ENCODE measurements around the gene STIL. TPM values are rescaled to one million over a fixed set of nuclear protein-coding genes. Genes with fewer than 3 reads are reported as not detected.
A peak's percentile ranks its signal among the peaks of the same experiment; 100 is the strongest.

Gene STIL
- polyA plus RNA-seq, 5 donors, result 5.8 to 14.4 (median 9.8) TPM

DNA sequence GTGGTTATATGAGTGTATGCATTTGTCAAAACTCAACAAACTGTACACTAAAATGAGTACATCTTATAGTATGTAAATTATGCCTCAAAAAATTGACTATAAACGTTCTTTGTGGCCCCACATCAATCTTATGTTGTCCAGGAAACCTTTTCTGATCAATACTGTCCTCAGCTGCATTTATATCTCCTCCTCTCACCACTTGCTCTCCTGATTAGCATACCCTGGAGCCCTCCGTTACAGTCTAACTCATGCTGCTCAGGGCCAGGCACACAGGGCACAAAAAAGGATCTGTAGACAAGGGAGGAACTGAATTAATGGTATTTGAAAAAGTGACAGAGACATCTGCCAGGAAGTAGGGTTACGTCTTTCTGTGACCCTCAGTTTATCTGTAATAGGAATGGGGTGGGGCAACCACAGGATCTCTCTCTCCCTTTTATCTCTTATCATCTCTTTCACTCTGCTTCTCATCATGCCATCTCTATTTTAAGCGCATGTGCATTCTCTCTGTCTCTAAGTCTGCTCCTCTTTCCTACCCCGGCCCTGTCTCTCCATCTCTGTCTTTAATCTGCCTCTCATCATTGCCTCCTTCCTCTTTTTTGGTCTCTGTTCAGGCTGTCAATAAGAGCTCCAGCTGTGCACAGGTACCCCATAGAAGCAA lies 74.9 kb downstream of the STIL start:
- DNase-seq, result no peak

DNA sequence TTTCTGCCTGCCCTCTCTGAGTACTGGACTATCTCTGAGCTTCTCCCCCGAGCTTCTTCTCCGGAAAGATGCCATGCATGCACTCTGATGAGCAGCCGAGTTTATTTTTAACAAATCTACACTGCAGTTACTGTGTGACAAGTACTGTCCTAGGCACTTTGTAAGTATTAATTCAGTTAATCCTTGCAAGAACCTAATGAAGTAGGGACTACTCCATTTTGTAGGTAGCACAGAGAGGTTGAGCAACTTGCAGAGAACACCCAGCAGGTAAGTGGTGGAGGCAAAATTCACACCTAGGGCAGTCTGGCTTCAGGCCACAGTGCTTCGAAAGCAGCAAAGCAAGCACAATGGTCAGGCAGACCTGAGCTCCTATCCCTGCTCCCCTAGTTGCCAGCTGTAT lies 78.1 kb downstream of the STIL start:
- DNase-seq, result no peak

DNA sequence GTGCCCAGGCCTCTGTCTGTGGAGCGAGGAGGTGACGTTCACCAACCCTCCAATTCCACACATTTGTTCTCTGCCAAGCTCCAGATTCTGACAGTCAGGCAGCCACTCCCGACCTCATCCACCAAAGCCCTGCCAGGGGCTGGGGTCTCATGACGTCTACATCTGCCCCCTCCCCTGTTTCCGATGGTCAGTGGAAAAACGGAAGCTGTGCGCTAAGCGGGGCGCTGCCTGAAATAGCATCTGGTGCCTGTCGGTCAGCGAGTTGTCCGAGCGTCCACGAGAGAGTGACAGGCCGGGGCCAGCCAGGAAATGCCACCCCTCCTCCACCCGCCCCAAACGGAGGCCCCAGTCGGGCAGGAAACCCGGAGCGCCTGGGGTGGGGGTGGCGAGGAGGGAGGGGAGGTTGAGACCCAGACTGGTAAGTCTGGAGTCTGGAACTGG lies 78.7 kb downstream of the STIL start:
- peak in 1 of 2 donors; percentile 42 for DNase-seq

DNA sequence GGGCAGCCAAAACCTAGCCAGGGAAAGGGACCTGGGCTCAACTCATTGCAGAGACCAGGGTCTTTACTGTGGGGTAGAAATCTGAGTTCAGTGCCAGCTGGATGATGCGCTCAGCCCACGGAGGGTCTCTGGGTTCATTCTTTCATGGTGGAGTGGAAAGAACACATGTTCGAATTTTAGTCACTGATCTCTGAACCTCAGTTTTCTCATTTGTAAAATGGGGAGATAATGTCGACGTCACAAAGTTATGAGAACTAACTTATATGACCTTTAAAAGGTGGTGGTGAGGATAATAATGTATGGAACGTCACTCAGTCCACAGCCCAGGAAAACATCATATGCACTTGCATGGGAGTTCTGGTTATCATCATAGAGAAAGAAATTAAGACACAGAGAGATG lies 80.8 kb downstream of the STIL start:
- no peak for DNase-seq

DNA sequence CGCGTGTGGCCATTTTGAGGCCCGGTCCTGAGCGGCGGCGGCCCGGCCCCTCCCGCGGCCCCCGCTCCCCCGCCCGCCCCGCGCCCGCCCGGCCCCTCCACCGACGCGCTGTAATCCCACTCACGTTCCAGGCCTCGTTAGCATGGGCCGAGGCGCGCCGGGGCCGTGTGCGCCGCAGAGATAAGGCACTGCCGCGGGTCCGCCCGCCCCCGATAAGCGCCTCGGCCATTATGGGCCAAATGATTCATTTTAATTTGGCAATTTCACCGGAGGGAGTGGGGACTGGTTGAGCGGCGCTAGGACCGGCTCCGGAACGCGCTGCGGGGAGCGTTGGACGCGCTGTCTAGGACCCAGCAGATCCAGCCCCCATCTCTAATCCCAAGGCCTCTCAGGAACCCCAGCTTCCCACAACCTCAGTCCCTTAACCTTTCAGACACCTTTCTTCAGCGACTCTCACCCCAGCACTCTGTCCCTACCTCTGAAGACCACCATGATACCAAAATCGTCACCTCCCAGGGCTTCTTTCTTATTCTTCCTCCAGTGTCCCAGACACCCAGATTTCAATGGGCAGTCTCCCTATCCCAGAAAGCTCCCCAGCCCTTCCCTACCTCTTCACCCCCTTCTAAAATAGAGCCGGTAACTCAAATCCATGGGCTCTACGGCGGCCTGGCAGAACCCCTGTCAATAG lies 81.6 kb downstream of the STIL start, which contains the start of gene TAL1:
Gene TAL1 (minus strand): TSS at position 39 of the 688 bp plus-strand sequence. CDS start 6,337 bp downstream, outside the sequence.
- DNase-seq, result no peak

DNA sequence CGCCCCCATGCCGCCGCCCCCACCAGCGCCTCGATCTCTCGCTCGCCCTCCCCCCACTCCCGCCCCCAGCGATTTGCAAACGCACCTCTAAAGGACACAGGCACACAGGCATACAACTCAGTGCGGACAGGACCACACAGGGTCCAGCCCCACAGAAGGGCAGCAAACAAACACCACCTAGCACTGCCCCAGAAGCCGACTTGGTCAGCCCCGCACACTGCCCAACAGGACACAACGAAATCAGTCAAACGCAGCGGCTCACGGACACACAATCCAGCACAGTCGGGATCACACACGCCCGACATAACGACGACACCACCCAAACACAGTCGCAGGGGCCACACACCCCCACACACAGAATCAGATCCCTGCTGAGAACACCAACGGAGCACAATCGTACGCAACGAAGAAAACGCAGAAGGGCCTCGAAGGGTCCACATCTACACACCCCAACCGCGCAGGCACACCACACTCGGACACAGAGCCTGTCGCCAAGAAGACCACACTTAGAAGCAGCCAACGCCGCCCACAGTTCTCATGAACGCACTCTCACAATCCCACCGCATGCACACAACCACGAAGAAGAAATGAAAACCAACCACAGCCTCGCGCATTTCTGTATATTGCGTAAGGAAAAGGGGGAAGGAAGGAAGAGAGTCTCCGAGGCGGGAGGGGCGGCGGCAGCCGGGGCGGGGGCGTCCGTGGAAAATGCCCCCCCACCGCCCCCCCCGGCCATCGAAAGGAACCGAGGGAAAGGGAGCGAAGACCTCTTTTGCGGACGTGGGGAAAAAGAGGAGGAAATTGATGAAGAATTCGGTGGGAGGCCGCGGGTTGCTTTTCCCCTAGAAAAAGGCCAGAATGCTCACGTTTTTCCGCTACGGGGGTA lies 82.4 kb downstream of the STIL start:
- peak; percentile 74 to 76 for DNase-seq

DNA sequence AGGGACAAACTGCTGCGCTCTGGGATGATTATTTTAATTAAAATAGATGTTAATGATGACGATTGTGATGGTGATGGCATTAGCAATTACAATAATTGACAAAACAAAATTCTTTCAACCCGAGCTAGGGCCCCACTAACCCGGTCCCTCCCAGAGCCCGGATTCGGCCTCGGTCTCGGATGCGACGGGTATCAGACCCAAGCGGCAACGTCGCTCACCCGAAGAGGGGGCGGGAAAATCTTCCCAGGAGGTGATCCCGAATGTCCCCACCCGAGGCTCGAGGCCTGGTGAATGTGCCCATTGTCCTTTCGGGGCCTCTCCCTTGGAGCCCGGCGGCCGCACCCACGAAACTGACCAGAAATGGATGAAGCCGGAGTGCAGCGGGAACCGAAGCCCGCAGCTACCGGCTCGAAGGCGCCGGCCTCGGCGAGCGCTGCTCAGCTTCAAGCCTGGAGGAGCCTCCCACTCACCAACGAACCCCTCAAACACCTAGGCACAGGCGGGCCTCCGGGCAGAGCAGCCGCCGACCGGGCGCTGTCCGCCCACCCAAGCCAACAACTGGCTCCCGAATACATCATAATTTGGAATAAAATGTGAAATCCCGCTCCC lies 83.2 kb downstream of the STIL start:
- no peak for DNase-seq

DNA sequence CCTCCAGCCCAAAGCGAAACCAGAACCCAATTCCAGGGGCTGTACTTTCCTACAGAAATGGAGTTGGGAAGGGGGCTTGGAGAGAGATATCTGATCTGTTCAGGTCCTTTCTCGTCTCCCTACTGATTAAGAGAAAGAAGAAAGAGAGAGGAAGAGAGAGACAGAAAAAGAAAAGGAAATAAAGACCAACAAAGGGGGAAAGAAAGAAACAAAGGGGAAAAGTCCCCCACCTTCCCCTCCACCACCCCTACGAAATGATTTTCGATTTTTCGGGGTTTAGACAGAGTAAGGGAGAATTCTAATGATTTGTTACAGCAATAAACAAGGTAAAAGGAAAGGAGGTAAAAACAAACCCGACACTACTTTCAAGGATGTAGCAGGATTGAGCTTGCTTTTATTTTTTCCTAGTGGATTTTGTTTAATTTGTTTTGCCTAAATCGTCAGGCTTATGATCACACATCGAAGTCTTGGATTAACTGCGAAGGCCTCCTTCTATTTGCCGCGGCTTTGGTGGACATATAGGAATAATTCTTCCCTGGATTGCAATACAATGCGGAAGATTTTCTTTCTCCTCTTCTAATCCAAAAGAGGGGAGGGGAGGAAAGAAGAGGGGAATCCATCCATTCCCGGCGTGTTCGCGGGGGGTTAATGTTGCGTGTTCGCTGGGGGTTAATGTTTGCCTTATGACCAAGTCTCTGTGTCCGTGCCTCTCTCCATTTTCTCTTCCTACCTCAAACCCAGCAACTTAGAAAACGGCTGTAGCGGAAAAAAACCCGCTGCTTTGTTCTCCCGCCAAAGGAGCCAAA lies 83.9 kb downstream of the STIL start:
- no peak for DNase-seq

DNA sequence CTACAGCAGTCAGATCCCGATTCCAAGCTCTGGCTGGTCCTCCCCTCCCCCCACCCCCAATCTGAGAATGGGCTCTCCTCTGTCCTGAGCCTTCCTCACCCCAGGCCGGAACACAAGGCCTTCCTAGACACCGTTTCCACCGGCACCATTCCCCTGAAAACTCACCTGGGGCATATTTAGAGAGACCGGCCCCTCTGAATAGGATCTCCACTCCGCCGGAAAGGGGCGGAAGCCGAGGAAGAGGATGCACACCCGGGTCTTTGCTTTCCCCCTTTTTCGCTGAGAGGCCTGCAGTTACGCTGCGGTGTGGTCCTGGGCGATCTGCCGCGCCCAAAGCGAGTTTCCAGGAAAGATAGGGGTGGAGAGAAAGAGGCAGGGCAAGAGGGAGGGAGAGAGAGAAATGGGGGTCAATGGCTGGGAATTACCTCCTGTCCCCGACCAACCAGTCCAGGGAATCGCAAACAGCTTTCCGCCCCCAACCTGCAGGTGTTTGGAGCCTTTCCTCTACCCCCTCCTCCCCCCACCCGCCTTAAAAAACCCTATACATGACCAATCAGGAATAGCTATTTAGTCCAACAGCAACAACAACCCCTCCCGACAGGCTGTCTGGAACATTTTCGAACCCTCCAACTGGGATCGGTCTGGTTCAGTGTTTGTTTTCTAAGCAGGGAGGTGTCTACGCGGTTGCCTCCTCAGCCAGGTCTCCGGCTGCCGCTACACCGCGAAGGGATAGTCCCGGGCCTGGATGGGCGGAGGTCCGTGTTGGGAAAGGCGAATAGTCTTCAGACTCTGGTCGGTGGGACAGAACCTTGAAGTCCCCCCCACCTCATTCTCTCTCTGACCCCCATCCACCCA lies 84.7 kb downstream of the STIL start:
- DNase-seq, result no peak

DNA sequence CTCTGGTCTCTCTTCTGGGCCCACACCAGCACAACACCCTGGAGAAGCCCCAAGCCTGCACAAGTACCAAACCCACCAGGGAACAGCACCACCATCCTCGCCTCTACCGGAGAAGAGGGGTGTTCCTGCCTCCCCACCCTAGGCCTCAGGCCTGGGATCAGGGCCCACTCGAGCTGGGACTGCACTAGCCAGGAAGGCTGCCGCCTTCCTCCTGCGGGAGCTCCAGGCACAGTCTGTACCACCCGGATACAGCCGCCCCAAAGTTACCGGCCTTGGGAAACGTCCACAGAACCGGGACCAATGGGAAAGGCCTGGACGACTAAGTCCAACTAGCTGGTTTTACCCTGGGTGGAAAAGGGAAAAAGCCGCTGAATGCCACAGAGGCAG lies 85.3 kb downstream of the STIL start:
- DNase-seq, result no peak

DNA sequence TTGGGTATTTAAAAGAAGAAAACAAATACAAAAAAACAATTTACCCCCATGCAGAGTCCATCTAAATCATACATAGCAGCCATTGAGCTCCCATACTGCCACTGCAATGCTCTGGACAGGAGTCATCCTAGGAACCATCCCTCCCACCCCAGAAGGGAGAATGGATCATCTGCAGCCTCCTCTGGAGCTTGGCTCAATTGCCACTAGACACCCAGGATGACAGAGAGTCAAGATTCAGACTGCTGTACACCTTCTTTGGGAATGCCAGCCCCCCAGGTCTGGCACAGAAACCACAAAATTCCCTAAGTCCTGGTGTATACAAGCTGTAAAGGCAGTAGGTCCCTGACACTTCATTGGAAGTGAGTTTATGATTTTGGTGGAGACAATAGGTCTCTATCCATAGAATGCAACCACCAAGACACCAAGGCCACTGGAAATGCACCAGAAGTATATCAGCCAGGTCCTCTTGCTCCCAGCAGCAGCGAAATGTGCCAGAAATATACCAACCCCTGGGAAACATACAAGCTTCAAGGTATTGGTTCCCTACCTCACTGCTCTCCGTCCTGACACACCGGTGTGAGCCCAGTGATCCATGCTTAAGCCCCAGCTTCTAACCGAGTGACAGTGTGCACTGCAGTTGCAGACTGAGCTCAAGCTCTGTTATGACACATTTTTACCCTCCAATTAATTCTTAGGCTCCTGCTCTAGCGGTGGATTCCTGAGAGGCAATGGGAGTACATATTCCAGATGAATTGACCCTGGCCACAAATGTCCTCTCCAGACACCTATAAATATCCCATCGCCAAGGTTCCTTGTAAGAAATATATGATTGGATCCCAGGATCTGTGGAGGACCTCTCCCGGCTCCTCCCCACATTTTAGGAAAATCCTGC lies 86.4 kb downstream of the STIL start:
- DNase-seq, result no peak

DNA sequence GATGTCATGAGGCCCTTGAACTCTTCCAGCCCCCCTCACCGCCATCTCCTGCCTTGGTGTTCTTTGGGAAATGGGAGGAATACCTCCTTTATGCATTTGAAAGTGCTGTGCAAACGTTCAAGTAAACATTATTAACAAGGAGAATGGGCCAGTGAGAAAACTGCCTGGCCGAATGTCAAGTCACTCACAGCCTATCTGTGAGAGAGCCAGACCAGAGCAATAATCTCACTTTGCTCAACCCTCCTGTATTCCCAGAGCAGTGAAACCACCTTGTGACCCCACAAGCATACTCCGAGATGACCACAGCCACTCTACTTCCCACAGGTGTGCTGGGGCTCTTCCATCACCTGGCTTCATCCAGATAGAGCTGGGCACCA lies 87.1 kb downstream of the STIL start:
- no peak for DNase-seq

DNA sequence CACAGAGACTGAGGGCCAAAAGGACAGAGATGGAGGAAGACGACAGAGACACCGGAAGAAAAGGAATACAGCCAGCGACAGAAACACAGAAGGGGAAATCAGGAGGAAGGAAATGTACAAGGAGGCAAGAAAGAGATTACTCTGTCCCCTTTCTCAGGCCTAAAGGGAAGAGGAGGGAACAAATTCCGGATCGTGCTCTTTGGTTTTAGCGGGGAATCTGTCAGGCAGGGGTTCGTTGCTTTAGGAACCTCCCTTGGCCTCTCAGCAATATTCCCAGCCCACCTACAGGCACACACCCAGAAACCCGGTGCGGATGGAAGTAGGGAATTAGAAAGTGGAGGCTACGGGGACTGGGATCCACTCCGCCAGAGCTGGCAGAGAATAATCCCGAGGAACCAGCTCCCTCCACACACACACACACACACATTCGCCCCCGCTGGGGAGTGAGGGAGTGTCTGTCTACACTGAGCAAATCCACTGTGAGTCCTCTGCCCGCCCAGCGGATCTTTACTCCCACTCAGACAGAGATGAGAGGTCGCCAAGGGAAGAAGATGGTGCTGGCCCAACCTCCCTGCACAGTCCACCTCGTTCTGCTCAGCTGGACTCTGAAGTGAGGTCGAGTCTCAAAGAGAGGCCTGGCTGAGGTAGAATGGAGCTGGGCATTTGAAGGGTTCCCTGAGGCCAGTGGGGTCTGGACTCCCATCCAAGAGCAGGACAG lies 87.7 kb downstream of the STIL start:
- no peak for DNase-seq

DNA sequence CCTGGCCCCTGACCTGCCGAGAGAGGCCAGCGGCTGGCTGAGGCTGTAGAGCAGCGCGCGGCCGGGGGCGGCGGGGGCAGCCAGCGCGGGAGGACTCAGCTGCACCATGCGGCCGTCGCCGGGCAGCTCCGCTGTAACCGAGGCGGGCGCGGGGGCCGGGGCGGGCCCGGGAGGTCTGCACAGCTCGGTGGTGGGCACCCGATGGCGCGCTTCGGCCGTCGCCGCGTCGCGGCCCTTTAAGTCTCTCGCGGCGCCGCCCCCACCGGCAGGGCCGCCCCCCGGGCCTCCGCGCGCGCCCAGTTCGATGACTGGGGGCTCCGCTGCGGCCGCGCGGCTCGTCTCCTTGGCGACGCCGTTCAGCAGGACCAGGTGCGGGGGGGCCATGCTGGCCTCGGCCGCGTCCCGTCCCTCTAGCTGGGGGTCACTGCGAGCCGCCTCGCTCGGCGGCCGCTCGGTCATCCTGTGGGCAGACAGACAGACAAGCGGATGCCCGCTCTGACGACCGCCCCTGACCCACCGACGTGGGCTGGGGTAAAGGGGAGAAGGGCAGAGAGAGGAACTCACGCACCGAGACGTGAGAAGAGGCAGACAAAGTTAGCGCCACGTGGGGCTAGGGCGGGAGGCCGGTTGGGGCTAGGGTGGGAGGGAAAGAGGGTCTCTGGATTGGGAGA lies 88.4 kb downstream of the STIL start:
- no peak for DNase-seq

DNA sequence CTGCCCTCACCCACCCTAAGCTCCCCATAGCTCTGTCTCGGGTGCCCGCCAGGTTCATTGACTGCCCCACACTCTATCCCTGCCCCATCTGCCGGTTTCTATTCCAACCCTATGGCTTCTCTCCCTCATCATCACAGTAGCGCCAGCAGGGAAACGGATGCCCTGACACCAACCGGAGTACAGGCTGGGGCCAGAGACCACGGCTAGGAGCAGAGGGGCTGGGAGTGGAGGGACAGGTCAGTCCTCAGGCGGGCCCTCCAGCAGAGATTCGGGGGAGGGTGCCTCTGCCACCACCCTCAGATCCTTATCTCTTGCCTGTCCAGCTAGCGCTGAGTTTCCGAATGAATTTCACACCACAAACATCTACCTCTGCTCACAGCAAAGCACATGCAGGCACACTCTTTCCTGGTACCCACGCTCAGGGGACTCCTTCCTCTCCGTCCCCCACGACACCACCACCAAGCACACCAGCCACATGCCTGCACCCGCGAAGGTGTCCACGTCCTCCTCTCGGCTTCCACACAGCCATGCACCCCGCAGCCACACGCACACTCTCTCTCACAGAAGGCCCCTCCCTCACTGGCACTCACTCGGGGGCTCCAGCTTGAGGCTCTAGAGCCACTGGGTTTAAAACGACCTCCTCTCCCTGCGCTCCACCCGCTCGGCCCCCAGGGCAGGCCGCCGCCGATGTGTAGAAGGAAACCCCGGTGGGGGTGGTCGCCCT lies 89.1 kb downstream of the STIL start:
- no peak for DNase-seq

DNA sequence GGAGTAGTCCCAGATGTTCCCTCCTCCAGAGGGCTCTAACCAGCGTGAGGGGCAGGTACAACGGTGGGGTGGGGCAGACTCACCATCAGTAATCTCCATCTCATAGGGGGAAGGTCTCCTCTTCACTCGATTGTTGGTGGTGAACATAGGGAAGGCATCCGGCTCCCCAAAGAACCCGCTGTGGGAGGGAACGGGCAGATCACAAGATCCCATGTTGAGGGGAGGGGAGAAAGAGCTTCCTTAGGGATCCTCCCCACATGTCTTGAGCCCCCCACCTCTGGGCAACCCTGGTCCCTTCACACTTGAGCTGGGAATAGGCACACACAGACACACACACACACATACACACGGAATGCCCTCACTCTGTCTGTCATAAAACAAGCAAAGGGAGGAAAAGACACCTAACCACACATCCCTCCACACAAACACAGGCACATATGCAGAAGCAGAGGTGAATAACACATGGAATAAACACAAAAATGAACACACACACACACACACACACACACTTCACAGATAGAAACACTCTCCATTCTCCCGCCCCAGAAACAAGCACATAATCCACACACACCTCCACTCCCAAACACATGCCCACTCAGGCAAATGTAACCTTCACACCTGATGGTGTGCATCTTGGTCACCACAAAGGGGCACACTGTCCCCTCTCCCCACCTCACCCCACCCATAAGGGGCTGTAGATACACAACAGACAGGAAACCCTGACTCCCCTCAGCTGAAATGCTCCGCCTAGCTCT lies 89.8 kb downstream of the STIL start:
- DNase-seq, result no peak

Data from right lung (tissue), 5 donors.